Loucy (cell line): ENCODE measurements around the gene ING2.
"Not testable (repeated sequence)": the region's sequence is repeated elsewhere in the genome, so short reads cannot be mapped to it uniquely, and the experiment has no call there.

ENCODE experiments used
- H2AFZ ChIP-seq: fragments of 200-600 bp; sonication (generic); 2 replicates; pipeline ENCODE4 v1.6.0; 2016; ENCODE audit warnings: antibody characterized with exemption, mild to moderate bottlenecking, low read length, moderate library complexity
- H3F3A ChIP-seq: fragments of 200-600 bp; 2 replicates; pipeline ENCODE4 v1.6.0; 2016; ENCODE audit warnings: antibody characterized with exemption, low read depth, mild to moderate bottlenecking
- H3K27me3 ChIP-seq: fragments of 200-600 bp; sonication (generic); 2 replicates; pipeline ENCODE4 v1.6.1; 2014; ENCODE audit warnings: low read length, mild to moderate bottlenecking; ENCODE audit not compliant: insufficient read depth, poor library complexity, severe bottlenecking
- H3K36me3 ChIP-seq: fragments of 200-600 bp; sonication (generic); 2 replicates; pipeline ENCODE4 v1.6.1; 2016; ENCODE audit warnings: low read length; ENCODE audit not compliant: insufficient read depth
- H3K4me1 ChIP-seq: fragments of 200-600 bp; sonication (generic); 2 replicates; pipeline ENCODE4 v1.5.1; 2014; ENCODE audit warnings: low read length, mild to moderate bottlenecking; ENCODE audit not compliant: insufficient read depth, poor library complexity, severe bottlenecking
- H3K4me2 ChIP-seq: fragments of 200-600 bp; sonication (generic); 2 replicates; pipeline ENCODE4 v1.6.0; 2014; ENCODE audit warnings: antibody characterized with exemption, low read length, low read depth, mild to moderate bottlenecking; ENCODE audit not compliant: poor library complexity, severe bottlenecking
- H3K4me3 ChIP-seq: fragments of 200-600 bp; sonication (generic); 2 replicates; pipeline ENCODE4 v1.5.1; 2014; ENCODE audit warnings: low read length, mild to moderate bottlenecking, mixed read lengths; ENCODE audit not compliant: poor library complexity, severe bottlenecking
- H3K79me2 ChIP-seq: fragments of 200-600 bp; sonication (generic); 2 replicates; pipeline ENCODE4 v1.6.1; 2014; ENCODE audit warnings: low read length; ENCODE audit not compliant: insufficient read depth
- H3K9ac ChIP-seq: fragments of 200-600 bp; sonication (generic); 2 replicates; pipeline ENCODE4 v1.6.0; 2014; ENCODE audit warnings: mild to moderate bottlenecking, low read depth, low read length, moderate library complexity; ENCODE audit not compliant: poor library complexity, severe bottlenecking
- H3K9me2 ChIP-seq: fragments of 200-600 bp; sonication (generic); replicated peaks from 2 replicates; pipeline ENCODE4 v1.6.1; 2016; ENCODE audit warnings: low read depth, low read length, mixed read lengths
- H3K9me3 ChIP-seq: fragments of 200-600 bp; sonication (generic); 2 replicates; pipeline ENCODE4 v1.6.1; 2014; ENCODE audit warnings: mild to moderate bottlenecking, antibody characterized with exemption, low read length, low read depth; ENCODE audit not compliant: insufficient read depth
- H4K20me1 ChIP-seq: fragments of 200-600 bp; sonication (generic); 2 replicates; pipeline ENCODE4 v1.6.0; 2014; ENCODE audit warnings: antibody characterized with exemption, low read length, mild to moderate bottlenecking; ENCODE audit not compliant: insufficient read depth, poor library complexity, severe bottlenecking
- CTCF ChIP-seq: fragments of 200-600 bp; sonication (generic); conservative IDR thresholded peaks from 2 replicates; pipeline ENCODE4 v1.5.1; 2014; ENCODE audit warnings: mild to moderate bottlenecking, antibody characterized with exemption, low read length
- EZH2phosphoT487 ChIP-seq: fragments of 200-600 bp; IDR thresholded peaks from 2 replicates; pipeline ENCODE4 v1.6.1; 2018; ENCODE audit warnings: antibody characterized with exemption, mild to moderate bottlenecking, moderate library complexity, borderline replicate concordance

The ING2 gene

GRCh38 chr4:183552274-183553146 is 47.7 kb downstream of the ING2 start:
- Histone ChIP-seq H3K27me3 (no peaks in the 10 kb centered on the region), H3K36me3 (no peaks in the 10 kb centered on the region), H3K79me2 (no peaks in the 10 kb centered on the region), H3K4me2 (no peak overlapping the region), H3K4me1 (no peaks in the 10 kb centered on the region), H3K9me2 (no peaks in the 10 kb centered on the region), H4K20me1 (no peaks in the 10 kb centered on the region), H3K9me3 (peaks cover 2% of the 10 kb centered on the region; the same call in 1 of the 2 replicates), H3F3A (no peaks in the 10 kb centered on the region), H3K9ac (no peak overlapping the region), H2AFZ (no peak overlapping the region), H3K4me3 (no peak overlapping the region)
- TF ChIP-seq EZH2phosphoT487 (no peak), CTCF (no peak)

- not testable (repeated sequence) for H3K4me1 ChIP-seq, H3K9me2 ChIP-seq, H3K9me3 ChIP-seq, H3K79me2 ChIP-seq, H4K20me1 ChIP-seq, H3K4me3 ChIP-seq, H2AFZ ChIP-seq, H3K27me3 ChIP-seq, H3K4me2 ChIP-seq, H3K9ac ChIP-seq, H3K36me3 ChIP-seq, H3F3A ChIP-seq
Measured at GRCh38 chr4:183553147-183553478, 48.3 kb downstream of the ING2 start.

- Histone ChIP-seq H2AFZ (no peak overlapping the region), H3K36me3 (no peaks in the 10 kb centered on the region), H3K9me2 (no peaks in the 10 kb centered on the region), H3K4me3 (no peak overlapping the region), H3K79me2 (no peaks in the 10 kb centered on the region), H3K9ac (no peak overlapping the region), H3F3A (no peaks in the 10 kb centered on the region), H3K4me1 (no peaks in the 10 kb centered on the region), H4K20me1 (no peaks in the 10 kb centered on the region), H3K9me3 (peaks cover 2% of the 10 kb centered on the region; the same call in 1 of the 2 replicates), H3K27me3 (no peaks in the 10 kb centered on the region), H3K4me2 (no peak overlapping the region)
- no peak for TF ChIP-seq EZH2phosphoT487
- TF ChIP-seq CTCF = no peak
Measured at GRCh38 chr4:183553601-183554345, 48.9 kb downstream of the ING2 start.
